NCI-H1436 treated with DMSO at 0.1 percent for 48 hours (cell line): ENCODE data around the gene SRRM2.
A peak's percentile ranks its signal among the peaks of the same experiment; 100 is the strongest.

Source experiments
- DNase-seq: peaks from one replicate; lab custom pipeline; 2025; lab: John Stamatoyannopoulos, UW

The SRRM2 gene

GRCh38 chr16:2752035-2752849, at the start of gene SRRM2:
Gene SRRM2 (plus strand): TSS chr16:2752638. CDS start chr16:2756365, 3,727 bp downstream.
- peak; percentile 67 for DNase-seq

GRCh38 chr16:2702871-2703745, 49.3 kb upstream of the SRRM2 start:
- DNase-seq = no peak

GRCh38 chr16:2704166-2704982, 48.1 kb upstream of the SRRM2 start:
- no peak for DNase-seq

GRCh38 chr16:2704983-2705275, 47.5 kb upstream of the SRRM2 start:
- DNase-seq = no peak

GRCh38 chr16:2705351-2705750, 47.1 kb upstream of the SRRM2 start:
- DNase-seq = no peak

- no peak for DNase-seq
Measured at GRCh38 chr16:2706085-2706484, 46.4 kb upstream of the SRRM2 start.

GRCh38 chr16:2706611-2707311, 45.7 kb upstream of the SRRM2 start:
- no peak for DNase-seq

- DNase-seq = no peak
Measured at GRCh38 chr16:2707368-2708289, 44.8 kb upstream of the SRRM2 start.

- DNase-seq = no peak
Measured at GRCh38 chr16:2708290-2708639, 44.2 kb upstream of the SRRM2 start.

GRCh38 chr16:2708955-2709587, 43.4 kb upstream of the SRRM2 start:
- no peak for DNase-seq

- no peak for DNase-seq
Measured at GRCh38 chr16:2709588-2709984, 42.9 kb upstream of the SRRM2 start.

- no peak for DNase-seq
Measured at GRCh38 chr16:2710021-2710710, 42.3 kb upstream of the SRRM2 start.

GRCh38 chr16:2710711-2711231, 41.7 kb upstream of the SRRM2 start:
- DNase-seq = no peak

- no peak for DNase-seq
Measured at GRCh38 chr16:2711370-2712062, 40.9 kb upstream of the SRRM2 start.

GRCh38 chr16:2712063-2712441, 40.4 kb upstream of the SRRM2 start:
- no peak for DNase-seq

- DNase-seq = no peak
Measured at GRCh38 chr16:2712546-2712945, 39.9 kb upstream of the SRRM2 start.

- no peak for DNase-seq
Measured at GRCh38 chr16:2713523-2713922, 38.9 kb upstream of the SRRM2 start.

GRCh38 chr16:2713985-2714774, 38.3 kb upstream of the SRRM2 start:
- no peak for DNase-seq
